ENCODE data around the gene DCDC2C. TPM values are rescaled to one million over a fixed set of nuclear protein-coding genes. Genes with fewer than 3 reads are reported as not detected.

DCDC2C gene
- polyA plus RNA-seq, 1 donor from 2014 or later = not detected

DNA sequence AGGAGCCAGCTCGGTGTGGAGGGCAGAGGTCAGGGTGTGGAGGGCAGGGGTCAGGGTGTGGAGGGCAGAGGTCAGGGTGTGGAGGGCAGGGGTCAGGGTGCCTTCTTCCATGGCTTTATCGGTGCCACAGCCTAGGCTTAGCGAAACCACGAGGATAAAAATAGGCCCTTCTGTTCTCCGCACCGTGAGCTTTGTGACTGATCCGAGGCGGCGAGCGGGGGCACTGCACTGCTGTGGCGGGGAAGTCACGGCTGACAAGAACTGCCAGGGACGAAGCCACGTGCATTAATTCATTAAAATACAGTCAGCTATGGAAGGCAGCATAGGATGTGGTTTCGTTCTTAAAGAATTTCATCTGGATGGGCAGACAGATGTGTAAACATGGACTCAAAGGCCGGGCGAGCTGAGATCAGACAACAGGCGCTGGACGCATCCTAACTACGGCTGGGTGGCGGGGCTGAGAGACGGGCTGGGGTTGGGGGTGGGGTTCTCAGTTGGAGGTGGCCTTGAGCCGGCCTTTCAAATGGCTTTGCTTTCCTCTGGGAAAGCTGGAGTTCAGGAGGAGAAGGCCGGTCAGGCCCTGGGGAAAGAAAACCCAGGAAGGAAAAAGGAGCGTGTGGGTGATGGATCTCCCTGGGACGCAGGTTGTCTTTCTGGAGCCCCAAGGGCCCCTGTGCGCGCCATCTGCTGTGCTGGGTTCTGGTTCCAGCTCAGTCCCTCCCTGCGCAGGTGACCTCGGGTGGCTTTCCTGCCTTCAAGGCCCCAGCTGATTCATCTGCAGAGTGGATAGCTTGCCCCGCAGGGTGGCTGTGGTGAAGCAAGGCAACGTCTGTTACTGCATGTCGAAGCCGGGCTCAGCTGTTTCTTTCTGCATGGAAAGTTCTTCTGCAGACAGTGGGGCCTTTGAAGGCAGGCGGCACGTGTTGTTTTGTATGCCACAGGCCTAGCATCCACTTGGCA is 46.3 kb upstream of the DCDC2C start:
- H3K79me2 ChIP-seq (replicated peaks; ENCODE audit: insufficient read depth, low read length) = no peaks in the 10 kb centered on the region
- no peak overlapping the region for H2AFZ ChIP-seq (ENCODE audit: low read depth, low read length)
- no peak overlapping the region for H3K9ac ChIP-seq (ENCODE audit: low read length)
- no peak overlapping the region for H3K4me2 ChIP-seq (ENCODE audit: low read length)
- H3K9me2 ChIP-seq (ENCODE audit: insufficient read depth, low read length) = no peaks in the 10 kb centered on the region
- no peaks in the 10 kb centered on the region for H3F3A ChIP-seq (ENCODE audit: insufficient read depth, low read length, poor library complexity, severe bottlenecking)
- H3K9me3 ChIP-seq (ENCODE audit: low read length) = no peaks in the 10 kb centered on the region
- no peaks in the 10 kb centered on the region for H4K20me1 ChIP-seq (ENCODE audit: insufficient read depth)
- no peak for TF ChIP-seq SMC3 (conservative IDR thresholded peaks at IDR 0.05; ENCODE audit: poor library complexity)
- no peaks in the 10 kb centered on the region for H3K36me3 ChIP-seq (ENCODE audit: insufficient read depth, low read length)
- H3K4me3 ChIP-seq (ENCODE audit: low read length) = no peak overlapping the region
- H3K27me3 ChIP-seq (ENCODE audit: insufficient read depth, low read depth, low read length) = no peaks in the 10 kb centered on the region
- H3K27ac ChIP-seq (ENCODE audit: low read length) = no peak overlapping the region

DNA sequence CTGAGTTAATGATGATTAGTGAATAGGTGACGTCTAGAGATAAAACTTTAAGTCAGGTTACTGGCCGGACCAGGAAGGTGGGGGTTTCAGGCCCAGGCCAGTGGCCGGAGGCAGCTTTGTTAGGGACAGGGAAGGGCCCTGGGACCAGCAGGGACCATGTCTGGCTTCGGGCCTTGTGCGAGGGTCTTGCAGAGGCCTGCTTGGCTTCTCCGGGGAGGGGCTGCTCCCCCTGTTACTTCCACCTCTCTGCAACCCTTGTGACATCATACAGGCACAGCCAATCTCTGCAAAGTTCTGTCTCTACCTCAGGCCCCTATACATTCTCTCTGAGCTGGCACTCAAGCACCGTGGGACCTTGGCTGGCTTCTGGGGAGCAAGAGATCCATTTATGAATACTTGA is 45.5 kb upstream of the DCDC2C start, which contains the start of gene ALLC:
Gene ALLC (plus strand): TSS at position 320 of the 400 bp plus-strand sequence. CDS start 12,958 bp downstream, outside the sequence.
- H3K9me2 ChIP-seq (ENCODE audit: insufficient read depth, low read length) = no peaks in the 10 kb centered on the region
- no peak within 1 kb of the TSS for H3K27ac ChIP-seq (ENCODE audit: low read length)
- no peaks in the 10 kb centered on the region for H3F3A ChIP-seq (ENCODE audit: insufficient read depth, low read length, poor library complexity, severe bottlenecking)
- no peaks in the 10 kb centered on the region for H3K9me3 ChIP-seq (ENCODE audit: low read length)
- H2AFZ ChIP-seq (ENCODE audit: low read depth, low read length) = no peak within 1 kb of the TSS
- TF ChIP-seq MXI1 (conservative IDR thresholded peaks at IDR 0.05; ENCODE audit: poor library complexity, severe bottlenecking) (no peak), TAF1 (IDR thresholded peaks at IDR 0.05; ENCODE audit: low read depth) (no peak), RAD21 (conservative IDR thresholded peaks at IDR 0.05) (no peak), EP300 (conservative IDR thresholded peaks at IDR 0.05; ENCODE audit: poor library complexity, severe bottlenecking) (no peak), EZH2 (IDR thresholded peaks at IDR 0.05; ENCODE audit: borderline replicate concordance, insufficient read depth, low read length, poor library complexity, severe bottlenecking) (no peak), POLR2AphosphoS5 (IDR thresholded peaks at IDR 0.05) (no peak), SMC3 (conservative IDR thresholded peaks at IDR 0.05; ENCODE audit: poor library complexity) (no peak)
- TF ChIP-seq, protein P1, sequence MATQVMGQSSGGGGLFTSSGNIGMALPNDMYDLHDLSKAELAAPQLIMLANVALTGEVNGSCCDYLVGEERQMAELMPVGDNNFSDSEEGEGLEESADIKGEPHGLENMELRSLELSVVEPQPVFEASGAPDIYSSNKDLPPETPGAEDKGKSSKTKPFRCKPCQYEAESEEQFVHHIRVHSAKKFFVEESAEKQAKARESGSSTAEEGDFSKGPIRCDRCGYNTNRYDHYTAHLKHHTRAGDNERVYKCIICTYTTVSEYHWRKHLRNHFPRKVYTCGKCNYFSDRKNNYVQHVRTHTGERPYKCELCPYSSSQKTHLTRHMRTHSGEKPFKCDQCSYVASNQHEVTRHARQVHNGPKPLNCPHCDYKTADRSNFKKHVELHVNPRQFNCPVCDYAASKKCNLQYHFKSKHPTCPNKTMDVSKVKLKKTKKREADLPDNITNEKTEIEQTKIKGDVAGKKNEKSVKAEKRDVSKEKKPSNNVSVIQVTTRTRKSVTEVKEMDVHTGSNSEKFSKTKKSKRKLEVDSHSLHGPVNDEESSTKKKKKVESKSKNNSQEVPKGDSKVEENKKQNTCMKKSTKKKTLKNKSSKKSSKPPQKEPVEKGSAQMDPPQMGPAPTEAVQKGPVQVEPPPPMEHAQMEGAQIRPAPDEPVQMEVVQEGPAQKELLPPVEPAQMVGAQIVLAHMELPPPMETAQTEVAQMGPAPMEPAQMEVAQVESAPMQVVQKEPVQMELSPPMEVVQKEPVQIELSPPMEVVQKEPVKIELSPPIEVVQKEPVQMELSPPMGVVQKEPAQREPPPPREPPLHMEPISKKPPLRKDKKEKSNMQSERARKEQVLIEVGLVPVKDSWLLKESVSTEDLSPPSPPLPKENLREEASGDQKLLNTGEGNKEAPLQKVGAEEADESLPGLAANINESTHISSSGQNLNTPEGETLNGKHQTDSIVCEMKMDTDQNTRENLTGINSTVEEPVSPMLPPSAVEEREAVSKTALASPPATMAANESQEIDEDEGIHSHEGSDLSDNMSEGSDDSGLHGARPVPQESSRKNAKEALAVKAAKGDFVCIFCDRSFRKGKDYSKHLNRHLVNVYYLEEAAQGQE (IDR thresholded peaks at IDR 0.05; ENCODE audit: borderline replicate concordance) = no peak
- TF ChIP-seq, protein P2, sequence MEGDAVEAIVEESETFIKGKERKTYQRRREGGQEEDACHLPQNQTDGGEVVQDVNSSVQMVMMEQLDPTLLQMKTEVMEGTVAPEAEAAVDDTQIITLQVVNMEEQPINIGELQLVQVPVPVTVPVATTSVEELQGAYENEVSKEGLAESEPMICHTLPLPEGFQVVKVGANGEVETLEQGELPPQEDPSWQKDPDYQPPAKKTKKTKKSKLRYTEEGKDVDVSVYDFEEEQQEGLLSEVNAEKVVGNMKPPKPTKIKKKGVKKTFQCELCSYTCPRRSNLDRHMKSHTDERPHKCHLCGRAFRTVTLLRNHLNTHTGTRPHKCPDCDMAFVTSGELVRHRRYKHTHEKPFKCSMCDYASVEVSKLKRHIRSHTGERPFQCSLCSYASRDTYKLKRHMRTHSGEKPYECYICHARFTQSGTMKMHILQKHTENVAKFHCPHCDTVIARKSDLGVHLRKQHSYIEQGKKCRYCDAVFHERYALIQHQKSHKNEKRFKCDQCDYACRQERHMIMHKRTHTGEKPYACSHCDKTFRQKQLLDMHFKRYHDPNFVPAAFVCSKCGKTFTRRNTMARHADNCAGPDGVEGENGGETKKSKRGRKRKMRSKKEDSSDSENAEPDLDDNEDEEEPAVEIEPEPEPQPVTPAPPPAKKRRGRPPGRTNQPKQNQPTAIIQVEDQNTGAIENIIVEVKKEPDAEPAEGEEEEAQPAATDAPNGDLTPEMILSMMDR (IDR thresholded peaks at IDR 0.05; ENCODE audit: poor library complexity, severe bottlenecking) = no peak
- H3K4me3 ChIP-seq (ENCODE audit: low read length) = no peak within 1 kb of the TSS
- no peaks in the 10 kb centered on the region for H4K20me1 ChIP-seq (ENCODE audit: insufficient read depth)
- H3K4me2 ChIP-seq (ENCODE audit: low read length) = no peak within 1 kb of the TSS
- no peak within 1 kb of the TSS for H3K9ac ChIP-seq (ENCODE audit: low read length)
- H3K36me3 ChIP-seq (ENCODE audit: insufficient read depth, low read length) = no peaks in the 10 kb centered on the region
- no peaks in the 10 kb centered on the region for H3K79me2 ChIP-seq (replicated peaks; ENCODE audit: insufficient read depth, low read length)
- no peaks in the 10 kb centered on the region for H3K27me3 ChIP-seq (ENCODE audit: insufficient read depth, low read depth, low read length)
